HAP-1 (cell line): ENCODE results near the gene NAP1L4.

ENCODE experiments used
- DNase-seq, 2 experiments: peaks; one replicate each; pipeline ENCODE4 v3.0.0-alpha.2; 2016 to 2020; ENCODE audit warnings: low spot score in 2 of 2
- H3K27me3 ChIP-seq: fragments of 250-450 bp; sonication (Bioruptor Pico); 2 replicates; pipeline ENCODE4 v1.5.1; 2020; ENCODE audit warnings: low read depth, mild to moderate bottlenecking, moderate library complexity
- H3K36me3 ChIP-seq: fragments of 250-450 bp; sonication (Bioruptor Pico); replicated peaks from 2 replicates; pipeline ENCODE4 v1.5.1; 2020; ENCODE audit warnings: mild to moderate bottlenecking
- H3K4me1 ChIP-seq: fragments of 250-450 bp; sonication (Bioruptor Pico); 2 replicates; pipeline ENCODE4 v1.5.1; 2020; ENCODE audit warnings: mild to moderate bottlenecking
- H3K4me3 ChIP-seq: fragments of 250-450 bp; sonication (Bioruptor Pico); 2 replicates; pipeline ENCODE4 v1.5.1; 2020; ENCODE audit warnings: mild to moderate bottlenecking, moderate library complexity
- H3K9me3 ChIP-seq: fragments of 250-450 bp; sonication (Bioruptor Pico); 2 replicates; pipeline ENCODE4 v1.5.1; 2020; ENCODE audit warnings: mild to moderate bottlenecking, moderate library complexity
- in situ Hi-C: fragments of 300-500 bp; cut with MboI; formaldehyde crosslinking; loops from 3 replicates; pipeline ENCODE4 v1.14.3; 2020; ENCODE audit warnings: low sequenced_read_pairs, inconsistent platforms, mixed read lengths

NAP1L4 gene

GRCh38 chr11:2992997-2993325, 832 bp upstream of the NAP1L4 start:
- in situ Hi-C loops: no loop called here
- no peaks in the 10 kb centered on the region for H3K27me3 ChIP-seq
- DNase-seq: no peak
- H3K4me3 ChIP-seq: peak overlapping the region; percentile 87
- H3K4me1 ChIP-seq: peaks cover 13% of the 10 kb centered on the region
- no peaks in the 10 kb centered on the region for H3K9me3 ChIP-seq
- H3K36me3 ChIP-seq: no peaks in the 10 kb centered on the region

GRCh38 chr11:2991452-2992233, 486 bp downstream of the NAP1L4 start:
- Histone ChIP-seq H3K27me3 (no peaks in the 10 kb centered on the region), H3K36me3 (0 out of 2 replicates have a peak, but pooled peaks cover 3% of the 10 kb centered on the region), H3K4me3 (peak overlapping the region; percentile 87), H3K9me3 (no peaks in the 10 kb centered on the region), H3K4me1 (peaks cover 15% of the 10 kb centered on the region)
- in situ Hi-C loops: no loop called here
- DNase-seq: peak; percentile 41 to 44

- DNase-seq: peak; percentile 22 to 40
- Histone ChIP-seq H3K36me3 (0 out of 2 replicates have a peak, but pooled peaks cover 3% of the 10 kb centered on the region), H3K27me3 (no peaks in the 10 kb centered on the region), H3K4me3 (peak overlapping the region; percentile 87), H3K9me3 (no peaks in the 10 kb centered on the region), H3K4me1 (peaks cover 15% of the 10 kb centered on the region)
- in situ Hi-C loops: no loop called here
These were observed 1.3 kb downstream of the NAP1L4 start for GRCh38 chr11:2990617-2991451.

GRCh38 chr11:2989551-2989950, 2.6 kb downstream of the NAP1L4 start:
- Histone ChIP-seq H3K4me1 (peaks cover 15% of the 10 kb centered on the region), H3K36me3 (peaks cover 14% of the 10 kb centered on the region), H3K9me3 (no peaks in the 10 kb centered on the region), H3K4me3 (peak overlapping the region; percentile 87), H3K27me3 (no peaks in the 10 kb centered on the region)
- peak in 1 of 2 experiments; percentile 3 for DNase-seq
- in situ Hi-C loops: no loop called here

GRCh38 chr11:2989006-2989405, 3.1 kb downstream of the NAP1L4 start:
- in situ Hi-C loops: no loop called here
- DNase-seq: no peak
- H3K4me3 ChIP-seq: peak overlapping the region; percentile 87

GRCh38 chr11:2987881-2988861, 4.0 kb downstream of the NAP1L4 start:
- peak overlapping the region; percentile 87 for H3K4me3 ChIP-seq
- H3K27me3 ChIP-seq: no peaks in the 10 kb centered on the region
- peaks cover 14% of the 10 kb centered on the region for H3K4me1 ChIP-seq
- H3K9me3 ChIP-seq: no peaks in the 10 kb centered on the region
- peaks cover 16% of the 10 kb centered on the region for H3K36me3 ChIP-seq
- peak in 1 of 2 experiments; percentile 39 for DNase-seq
- in situ Hi-C loops: no loop called here

More at GRCh38 chr11:2989006-2989405, 3.1 kb downstream of the NAP1L4 start:
- Histone ChIP-seq H3K27me3 (no peaks in the 10 kb centered on the region), H3K4me1 (peaks cover 15% of the 10 kb centered on the region), H3K36me3 (peaks cover 16% of the 10 kb centered on the region), H3K9me3 (no peaks in the 10 kb centered on the region)

GRCh38 chr11:2983908-2984307, 8.2 kb downstream of the NAP1L4 start:
- H3K36me3 ChIP-seq: peaks cover 23% of the 10 kb centered on the region
- peaks cover 6% of the 10 kb centered on the region for H3K4me1 ChIP-seq
- in situ Hi-C loops: no loop called here
- H3K4me3 ChIP-seq: no peak overlapping the region
- H3K27me3 ChIP-seq: no peaks in the 10 kb centered on the region
- H3K9me3 ChIP-seq: no peaks in the 10 kb centered on the region
- DNase-seq: no peak

- Histone ChIP-seq H3K36me3 (peaks cover 38% of the 10 kb centered on the region), H3K9me3 (no peaks in the 10 kb centered on the region), H3K27me3 (no peaks in the 10 kb centered on the region), H3K4me1 (no peaks in the 10 kb centered on the region), H3K4me3 (no peak overlapping the region)
- no peak for DNase-seq
- in situ Hi-C loops: no loop called here
These were observed 9.9 kb downstream of the NAP1L4 start for GRCh38 chr11:2982214-2982613.

GRCh38 chr11:2981130-2981529, 11.0 kb downstream of the NAP1L4 start:
- H3K4me3 ChIP-seq: no peak overlapping the region
- H3K27me3 ChIP-seq: no peaks in the 10 kb centered on the region
- H3K4me1 ChIP-seq: no peaks in the 10 kb centered on the region
- DNase-seq: no peak
- no peaks in the 10 kb centered on the region for H3K9me3 ChIP-seq
- peaks cover 47% of the 10 kb centered on the region for H3K36me3 ChIP-seq
- in situ Hi-C loops: no loop called here

GRCh38 chr11:2980168-2980840, 11.8 kb downstream of the NAP1L4 start:
- no peaks in the 10 kb centered on the region for H3K27me3 ChIP-seq
- H3K4me1 ChIP-seq: no peaks in the 10 kb centered on the region
- H3K36me3 ChIP-seq: peaks cover 52% of the 10 kb centered on the region
- no peaks in the 10 kb centered on the region for H3K9me3 ChIP-seq
- H3K4me3 ChIP-seq: no peak overlapping the region
- in situ Hi-C loops: no loop called here
- no peak for DNase-seq

- peaks cover 74% of the 10 kb centered on the region for H3K36me3 ChIP-seq
- DNase-seq: no peak
- in situ Hi-C loops: no loop called here
These were observed 15.0 kb downstream of the NAP1L4 start for GRCh38 chr11:2977113-2977512.

GRCh38 chr11:2976294-2977063, 15.7 kb downstream of the NAP1L4 start:
- DNase-seq: no peak
- Histone ChIP-seq H3K36me3 (peaks cover 78% of the 10 kb centered on the region), H3K9me3 (no peaks in the 10 kb centered on the region), H3K4me1 (no peaks in the 10 kb centered on the region), H3K27me3 (no peaks in the 10 kb centered on the region), H3K4me3 (no peak overlapping the region)
- in situ Hi-C loops: no loop called here

More at GRCh38 chr11:2977113-2977512, 15.0 kb downstream of the NAP1L4 start:
- no peaks in the 10 kb centered on the region for H3K4me1 ChIP-seq
- no peaks in the 10 kb centered on the region for H3K9me3 ChIP-seq
- no peak overlapping the region for H3K4me3 ChIP-seq
- H3K27me3 ChIP-seq: no peaks in the 10 kb centered on the region
